Mammary epithelial cell (primary cell): ENCODE results near the gene ANO1.
"Not testable (repeated sequence)": the region's sequence is repeated elsewhere in the genome, so short reads cannot be mapped to it uniquely, and the experiment has no call there.

ENCODE experiments used
- EZH2 ChIP-seq: IDR thresholded peaks from 2 replicates; pipeline ENCODE4 v1.6.1; 2012; ENCODE audit warnings: low read length, inconsistent platforms, borderline replicate concordance
- TF ChIP-seq, protein P1 (sequence below), 2 donors: IDR thresholded peaks in 1 of 2; conservative IDR thresholded peaks in 1 of 2; 2 replicates each; pipeline ENCODE4 v1.5.1; 2011 to 2012; ENCODE audit warnings: inconsistent platforms in 2 of 2, low read length in 2 of 2, mild to moderate bottlenecking in 2 of 2, control low read depth in 1 of 2, low read depth in 1 of 2; ENCODE audit not compliant: insufficient read depth in 1 of 2; ENCODE audit errors: extremely low read depth in 1 of 2

- not testable (repeated sequence) for TF ChIP-seq EZH2
- TF ChIP-seq, protein P1, sequence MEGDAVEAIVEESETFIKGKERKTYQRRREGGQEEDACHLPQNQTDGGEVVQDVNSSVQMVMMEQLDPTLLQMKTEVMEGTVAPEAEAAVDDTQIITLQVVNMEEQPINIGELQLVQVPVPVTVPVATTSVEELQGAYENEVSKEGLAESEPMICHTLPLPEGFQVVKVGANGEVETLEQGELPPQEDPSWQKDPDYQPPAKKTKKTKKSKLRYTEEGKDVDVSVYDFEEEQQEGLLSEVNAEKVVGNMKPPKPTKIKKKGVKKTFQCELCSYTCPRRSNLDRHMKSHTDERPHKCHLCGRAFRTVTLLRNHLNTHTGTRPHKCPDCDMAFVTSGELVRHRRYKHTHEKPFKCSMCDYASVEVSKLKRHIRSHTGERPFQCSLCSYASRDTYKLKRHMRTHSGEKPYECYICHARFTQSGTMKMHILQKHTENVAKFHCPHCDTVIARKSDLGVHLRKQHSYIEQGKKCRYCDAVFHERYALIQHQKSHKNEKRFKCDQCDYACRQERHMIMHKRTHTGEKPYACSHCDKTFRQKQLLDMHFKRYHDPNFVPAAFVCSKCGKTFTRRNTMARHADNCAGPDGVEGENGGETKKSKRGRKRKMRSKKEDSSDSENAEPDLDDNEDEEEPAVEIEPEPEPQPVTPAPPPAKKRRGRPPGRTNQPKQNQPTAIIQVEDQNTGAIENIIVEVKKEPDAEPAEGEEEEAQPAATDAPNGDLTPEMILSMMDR (conservative IDR thresholded peaks at IDR 0.05 in 1 of 2, IDR thresholded peaks at IDR 0.05 in 1 of 2; ENCODE audit: extremely low read depth in 1 of 2, insufficient read depth in 1 of 2, low read depth in 1 of 2, low read length in 2 of 2) = not testable (repeated sequence)
Observed at GRCh38 chr11:70035665-70036064, 42.5 kb upstream of the ANO1 start.
